Islet precursor cell (in vitro differentiated cells): ENCODE results near the gene MRI1.
"Not testable (repeated sequence)": the region's sequence is repeated elsewhere in the genome, so short reads cannot be mapped to it uniquely, and the experiment has no call there.

Source experiments
- DNase-seq: peaks from one replicate; pipeline ENCODE4 v3.0.0-alpha.2; 2018

MRI1 gene

GRCh38 chr19:13762635-13763235, 1.6 kb upstream of the MRI1 start:
- no peak for DNase-seq

- no peak for DNase-seq
Measured at GRCh38 chr19:13763265-13763664, 1.1 kb upstream of the MRI1 start.

- no peak for DNase-seq
Measured at GRCh38 chr19:13764821-13765394, 586 bp downstream of the MRI1 start.

GRCh38 chr19:13765395-13766094, 1.2 kb downstream of the MRI1 start:
- no peak for DNase-seq

- no peak for DNase-seq
Measured at GRCh38 chr19:13766095-13766481, 1.8 kb downstream of the MRI1 start.

- no peak for DNase-seq
Measured at GRCh38 chr19:13768510-13768909, 4.2 kb downstream of the MRI1 start.

GRCh38 chr19:13770013-13770635, 5.8 kb downstream of the MRI1 start:
- no peak for DNase-seq

GRCh38 chr19:13774217-13775191, 10.2 kb downstream of the MRI1 start, which contains the start of gene C19orf53:
Gene C19orf53, plus strand, starts transcription at chr19:13774456. Its CDS starts 22 bp downstream, at chr19:13774478.
- peak; percentile 92 for DNase-seq

GRCh38 chr19:13778398-13778797, 14.1 kb downstream of the MRI1 start:
- DNase-seq = no peak

- no peak for DNase-seq
Measured at GRCh38 chr19:13778847-13779246, 14.5 kb downstream of the MRI1 start.

GRCh38 chr19:13779794-13780193, 15.5 kb downstream of the MRI1 start:
- DNase-seq = not testable (repeated sequence)

GRCh38 chr19:13781547-13781946, 17.2 kb downstream of the MRI1 start:
- DNase-seq = peak; percentile 88

GRCh38 chr19:13782537-13782936, 18.2 kb downstream of the MRI1 start:
- DNase-seq = no peak

GRCh38 chr19:13783565-13784500, 19.5 kb downstream of the MRI1 start:
- DNase-seq = no peak

- DNase-seq = peak; percentile 85
Measured at GRCh38 chr19:13784731-13785452, 20.6 kb downstream of the MRI1 start.

GRCh38 chr19:13788991-13789390, 24.7 kb downstream of the MRI1 start:
- DNase-seq = no peak

GRCh38 chr19:13790354-13790753, 26.0 kb downstream of the MRI1 start:
- no peak for DNase-seq

- not testable (repeated sequence) for DNase-seq
Measured at GRCh38 chr19:13793317-13793716, 29.0 kb downstream of the MRI1 start.

- DNase-seq = no peak
Measured at GRCh38 chr19:13794398-13794756, 30.1 kb downstream of the MRI1 start.

- DNase-seq = peak; percentile 99
Measured at GRCh38 chr19:13794757-13795589, 30.7 kb downstream of the MRI1 start, which contains the start of gene ZSWIM4. Gene ZSWIM4, plus strand, starts transcription at chr19:13795443. Its CDS starts 206 bp downstream, at chr19:13795649.
